Adipocyte (in vitro differentiated cells): ENCODE data around the gene SIM1.
A peak's percentile ranks its signal among the peaks of the same experiment; 100 is the strongest.

Experiments used
- DNase-seq: peaks from one replicate; pipeline ENCODE4 v3.0.0-alpha.2; 2015; ENCODE audit warnings: low read depth
- H3K27me3 ChIP-seq: replicated peaks from 2 replicates; pipeline ENCODE4 v1.7.0; 2013; ENCODE audit warnings: mild to moderate bottlenecking, low read length, moderate library complexity; ENCODE audit not compliant: control insufficient read depth, insufficient read depth
- H3K36me3 ChIP-seq: 2 replicates; pipeline ENCODE4 v1.7.0; 2013; ENCODE audit warnings: low read length, mild to moderate bottlenecking, moderate library complexity; ENCODE audit not compliant: control insufficient read depth, insufficient read depth, severe bottlenecking
- H3K4me1 ChIP-seq: 2 replicates; pipeline ENCODE4 v1.7.0; 2013; ENCODE audit warnings: mild to moderate bottlenecking, low read length, moderate library complexity; ENCODE audit not compliant: control insufficient read depth, insufficient read depth
- H3K4me3 ChIP-seq: 2 replicates; pipeline ENCODE4 v1.7.0; 2013; ENCODE audit warnings: mild to moderate bottlenecking, low read length, moderate library complexity
- H3K9ac ChIP-seq: 2 replicates; pipeline ENCODE4 v1.7.0; 2013; ENCODE audit warnings: mild to moderate bottlenecking, low read length, moderate library complexity
- H3K9me3 ChIP-seq: 2 replicates; pipeline ENCODE4 v1.7.0; 2013; ENCODE audit warnings: mild to moderate bottlenecking, low read length, moderate library complexity; ENCODE audit not compliant: control insufficient read depth

Gene SIM1

DNA sequence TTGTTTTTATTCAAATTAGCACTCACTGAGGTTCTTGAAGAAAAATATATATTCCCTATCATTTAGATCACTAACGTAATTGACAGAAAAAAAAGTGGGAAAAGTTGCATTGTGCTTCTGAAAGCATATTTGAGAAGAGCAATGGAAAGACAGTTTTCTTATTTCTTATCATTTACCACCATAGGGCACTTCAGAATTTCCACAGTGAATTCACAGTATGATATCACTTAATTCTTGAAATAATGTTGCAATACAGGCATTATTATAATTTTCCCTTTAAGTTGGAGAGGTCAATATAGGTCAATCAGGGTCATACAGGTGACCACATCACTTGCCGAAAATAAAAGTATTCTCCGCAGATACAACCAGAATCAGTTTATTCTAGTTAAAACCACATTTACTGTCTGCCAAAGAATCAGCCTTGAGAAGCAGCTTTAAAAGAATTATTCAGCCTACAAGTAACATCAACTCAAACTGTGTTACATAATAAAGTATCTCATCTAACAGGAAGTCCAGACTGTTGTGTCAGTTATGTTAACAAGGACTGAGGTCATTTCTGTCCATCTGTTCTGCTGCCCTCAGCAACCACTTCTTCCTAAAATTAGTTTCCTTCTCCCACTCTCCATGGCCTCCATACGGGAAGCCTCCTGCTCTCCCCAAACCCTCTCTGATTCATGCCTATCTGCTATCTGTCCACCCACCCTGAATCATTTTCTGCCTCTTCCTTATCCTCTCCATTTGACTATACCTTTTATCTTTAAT is 121.2 kb downstream of the SIM1 start:
- H3K4me3 ChIP-seq = no peak overlapping the region
- no peak overlapping the region for H3K9ac ChIP-seq
- DNase-seq = no peak
- peaks cover 32% of the 10 kb centered on the region for H3K4me1 ChIP-seq
- no peaks in the 10 kb centered on the region for H3K36me3 ChIP-seq
- no peaks in the 10 kb centered on the region for H3K9me3 ChIP-seq
- no peaks in the 10 kb centered on the region for H3K27me3 ChIP-seq

DNA sequence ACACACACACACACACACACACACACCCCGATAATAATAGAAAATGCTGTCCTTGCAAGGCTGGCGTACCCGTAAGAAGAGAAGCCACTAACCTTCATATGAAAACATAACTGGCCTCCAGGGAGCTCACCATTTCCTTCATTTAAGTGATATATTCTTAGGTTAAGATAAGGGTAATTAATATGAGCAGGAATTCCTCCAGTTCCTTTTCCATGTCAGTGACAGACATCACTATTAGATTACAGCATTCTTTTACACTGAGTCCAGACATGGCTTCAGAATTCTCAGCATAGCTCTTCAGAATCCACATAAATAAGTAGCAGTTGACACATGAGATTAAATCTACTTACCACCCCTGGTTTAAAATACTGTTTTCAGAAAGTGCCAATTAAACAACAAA is 121.9 kb downstream of the SIM1 start:
- Histone ChIP-seq H3K4me1 (peaks cover 27% of the 10 kb centered on the region), H3K9me3 (no peaks in the 10 kb centered on the region), H3K36me3 (no peaks in the 10 kb centered on the region), H3K9ac (no peak overlapping the region), H3K27me3 (no peaks in the 10 kb centered on the region), H3K4me3 (no peak overlapping the region)
- peak; percentile 42 for DNase-seq

DNA sequence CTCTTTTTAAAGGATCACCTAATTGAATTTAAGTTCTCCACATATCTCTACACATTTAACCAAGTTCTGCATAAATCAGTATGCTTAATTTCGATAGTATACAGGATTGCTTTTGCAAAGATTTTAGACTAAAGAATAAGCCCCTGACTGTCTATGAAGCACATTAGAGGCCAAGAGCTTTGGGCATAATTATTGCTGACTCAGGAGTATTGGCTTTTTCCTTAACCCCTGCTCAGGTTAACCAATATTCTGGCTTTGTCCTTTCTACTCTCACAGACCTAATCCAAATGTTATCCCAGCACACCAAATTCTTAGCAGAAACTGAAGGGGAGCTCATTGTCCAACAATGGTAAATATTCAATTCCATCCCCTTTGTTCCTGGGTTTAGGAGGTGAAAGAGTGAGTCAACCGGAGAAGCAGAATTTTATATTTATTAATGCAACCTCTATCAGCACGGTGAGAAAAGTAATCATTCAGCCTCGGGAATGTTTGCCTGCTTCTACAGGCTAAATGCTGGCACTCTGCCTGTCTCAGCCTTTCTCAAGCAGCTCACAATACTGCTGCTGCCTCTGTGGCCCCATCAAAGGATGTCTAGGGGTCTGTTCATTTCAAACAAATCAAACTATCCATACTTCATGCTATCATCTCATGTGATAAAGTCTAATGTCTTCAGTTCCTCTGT is 125.0 kb downstream of the SIM1 start:
- H3K4me1 ChIP-seq = peaks cover 17% of the 10 kb centered on the region
- no peak overlapping the region for H3K4me3 ChIP-seq
- no peak overlapping the region for H3K9ac ChIP-seq
- H3K27me3 ChIP-seq = no peaks in the 10 kb centered on the region
- no peaks in the 10 kb centered on the region for H3K36me3 ChIP-seq
- no peak for DNase-seq
- no peaks in the 10 kb centered on the region for H3K9me3 ChIP-seq

DNA sequence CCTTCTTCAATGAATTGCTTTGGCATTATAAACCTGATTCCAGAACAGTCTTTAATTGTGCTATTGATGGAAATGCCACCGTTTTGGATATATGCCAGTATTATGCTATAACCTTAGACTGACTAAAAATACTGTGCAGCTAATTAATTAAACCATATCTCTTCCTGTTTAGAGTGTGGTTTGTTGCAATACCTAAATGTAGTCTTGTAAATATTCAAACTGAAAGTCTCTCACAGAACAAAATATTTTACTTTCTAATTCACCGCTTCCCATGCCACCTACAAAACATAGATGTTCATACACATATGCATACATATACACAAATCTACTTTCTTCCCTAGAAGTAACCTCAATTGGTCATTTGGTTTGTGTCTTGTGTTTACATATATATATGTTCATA is 126.6 kb downstream of the SIM1 start:
- H3K36me3 ChIP-seq = no peaks in the 10 kb centered on the region
- H3K4me3 ChIP-seq = no peak overlapping the region
- no peaks in the 10 kb centered on the region for H3K9me3 ChIP-seq
- no peak overlapping the region for H3K9ac ChIP-seq
- no peaks in the 10 kb centered on the region for H3K27me3 ChIP-seq
- H3K4me1 ChIP-seq = peaks cover 13% of the 10 kb centered on the region
- no peak for DNase-seq

DNA sequence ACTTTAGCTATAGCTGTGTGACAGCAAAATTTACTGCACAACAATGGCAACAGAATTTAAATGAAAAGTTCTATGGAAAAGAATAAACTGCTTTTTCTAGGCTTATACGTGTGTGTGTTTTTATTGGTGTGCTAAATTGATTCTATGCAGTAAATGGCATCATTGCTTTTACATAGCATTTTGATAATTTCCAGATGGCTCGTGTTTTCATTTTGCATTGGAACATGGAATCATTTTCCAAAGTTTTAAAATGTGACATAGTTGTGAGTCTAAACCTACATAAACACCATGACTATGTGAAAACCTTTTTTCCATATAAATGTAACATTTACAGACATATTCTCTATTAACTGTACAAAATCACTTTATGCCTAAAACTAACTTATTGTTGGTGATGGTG is 127.8 kb downstream of the SIM1 start:
- Histone ChIP-seq H3K4me3 (no peak overlapping the region), H3K36me3 (no peaks in the 10 kb centered on the region), H3K9me3 (no peaks in the 10 kb centered on the region), H3K9ac (no peak overlapping the region), H3K4me1 (peaks cover 10% of the 10 kb centered on the region), H3K27me3 (no peaks in the 10 kb centered on the region)
- no peak for DNase-seq

DNA sequence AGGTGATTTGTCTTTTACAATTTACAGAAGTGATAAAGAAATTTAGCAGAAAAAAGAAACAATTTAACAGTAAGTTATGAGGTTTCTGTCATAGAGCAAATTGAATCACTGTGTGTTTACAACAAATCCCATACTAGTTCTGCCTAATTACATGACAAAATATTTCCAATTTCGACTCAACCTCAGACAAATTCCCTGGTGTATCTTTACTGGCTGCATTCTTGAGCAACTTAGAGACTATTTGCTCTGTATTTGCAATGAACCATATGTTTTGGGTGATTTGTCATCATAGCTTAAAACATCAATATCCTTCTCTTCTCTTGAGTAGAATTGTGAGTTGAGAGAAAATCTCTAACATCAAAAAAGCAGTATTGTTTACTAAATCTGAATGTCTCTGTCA is 128.7 kb downstream of the SIM1 start:
- Histone ChIP-seq H3K9ac (no peak overlapping the region), H3K27me3 (no peaks in the 10 kb centered on the region), H3K4me1 (peaks cover 10% of the 10 kb centered on the region), H3K9me3 (no peaks in the 10 kb centered on the region), H3K4me3 (no peak overlapping the region), H3K36me3 (no peaks in the 10 kb centered on the region)
- peak; percentile 81 for DNase-seq
